K562 (cell line): Measurements from ENCODE around the gene CETN1. TPM values are rescaled to one million over a fixed set of nuclear protein-coding genes. Genes with fewer than 3 reads are reported as not detected.

Experiments used
- ATAC-seq: fragments of 200-7000 bp; cut with Tn5 transposase; 3 replicates; pipeline ENCODE4 v1.9.1; 2020; ENCODE audit warnings: moderate library complexity
- BruUV-seq: library from RNA; stranded (reverse); fragments of 400-500 nt; replicated peaks from 2 replicates; lab custom pipeline; 2021; lab: Mats Ljungman, UMichigan
- CTCF ChIA-PET: fragments of 300-600 bp; formaldehyde crosslinking; extraction: SDS; loops from one replicate; lab custom pipeline; 2021; ENCODE audit warnings: low intra/inter-chr PET ratio; lab: Yijun Ruan, JAX
- POLR2A ChIA-PET: fragments of 300-600, 350-650 bp; sonication (Branson Sonifier 250); formaldehyde crosslinking; extraction: SDS; loops from one replicate; lab custom pipeline; 2021; ENCODE audit warnings: antibody characterized with exemption, inconsistent platforms; lab: Yijun Ruan, JAX
- DNase-seq, 4 experiments: peaks; one replicate each; pipeline versions ENCODE4 v3.0.0 to v3.0.0-alpha.2; 2011 to 2018; ENCODE audit warnings: low spot score in 3 of 4, mixed read lengths in 3 of 4; ENCODE audit errors: extremely low read depth in 1 of 4
- FAIRE-seq: peaks from 2 replicates; lab custom pipeline; 2011; peaks lifted over from hg19 to GRCh38; lab: Jason Lieb, UNC
- H2AFZ ChIP-seq: 2 replicates; pipeline ENCODE4 v1.6.0; 2011; ENCODE audit warnings: low read depth, low read length, control low read depth, inconsistent platforms
- H3K27ac ChIP-seq: fragments of 200-600 bp; 3 replicates; pipeline ENCODE4 v1.8.0; 2011; ENCODE audit warnings: low read depth, mild to moderate bottlenecking, control low read depth, inconsistent platforms, low read length, moderate library complexity, mixed read lengths; ENCODE audit errors: extremely low read depth
- H3K27me3 ChIP-seq, 2 experiments: fragments of 300-600 bp in 1 of 2; 2 replicates in 1 of 2; 3 replicates in 1 of 2; pipeline versions ENCODE4 v1.6.0 to v1.8.0; 2011; ENCODE audit warnings: inconsistent platforms in 2 of 2, low read length in 2 of 2, mild to moderate bottlenecking in 1 of 2, mixed read lengths in 1 of 2, moderate library complexity in 1 of 2; ENCODE audit not compliant: control insufficient read depth in 2 of 2, insufficient read depth in 2 of 2
- H3K36me3 ChIP-seq: fragments of 300-600 bp; 3 replicates; pipeline ENCODE4 v1.8.0; 2011; ENCODE audit warnings: mild to moderate bottlenecking, low read length, inconsistent platforms; ENCODE audit not compliant: control insufficient read depth, insufficient read depth
- H3K4me1 ChIP-seq, 2 experiments: fragments of 200-600 bp in 1 of 2; replicated peaks in 1 of 2; 2 replicates in 1 of 2; 3 replicates in 1 of 2; pipeline versions ENCODE4 v1.5.1 to v1.8.0; 2011; ENCODE audit warnings: inconsistent platforms in 2 of 2, low read length in 2 of 2, mild to moderate bottlenecking in 1 of 2, mixed read lengths in 1 of 2, moderate library complexity in 1 of 2; ENCODE audit not compliant: control insufficient read depth in 2 of 2, insufficient read depth in 2 of 2
- H3K4me2 ChIP-seq: 2 replicates; pipeline ENCODE4 v1.6.1; 2011; ENCODE audit warnings: low read length, control low read depth, inconsistent platforms, mixed read lengths; ENCODE audit not compliant: insufficient read depth
- H3K4me3 ChIP-seq: fragments of 200-600 bp; sonication (generic), shearing (Covaris generic); 2 replicates; pipeline ENCODE4 v1.5.1; 2016; ENCODE audit warnings: control low read depth, inconsistent platforms
- H3K79me2 ChIP-seq: fragments of 200-600 bp; 3 replicates; pipeline ENCODE4 v1.8.0; 2011; ENCODE audit warnings: low read length, inconsistent platforms; ENCODE audit not compliant: control insufficient read depth, insufficient read depth
- H3K9ac ChIP-seq, 2 experiments: 2 replicates each; pipeline versions ENCODE4 v1.6.0 to v1.6.1; 2011; ENCODE audit warnings: low read depth in 2 of 2, low read length in 2 of 2, control low read depth in 1 of 2, inconsistent platforms in 1 of 2, mild to moderate bottlenecking in 1 of 2, mixed read lengths in 1 of 2; ENCODE audit not compliant: insufficient read depth in 1 of 2
- H3K9me1 ChIP-seq: one replicate; pipeline ENCODE4 v1.6.0; 2011; ENCODE audit warnings: inconsistent platforms, mild to moderate bottlenecking, low read length, moderate library complexity; ENCODE audit not compliant: control insufficient read depth, insufficient read depth
- H3K9me3 ChIP-seq: replicated peaks from 2 replicates; pipeline ENCODE4 v1.5.1; 2011; ENCODE audit warnings: low read depth, low read length, inconsistent platforms; ENCODE audit not compliant: control insufficient read depth, insufficient read depth
- H4K20me1 ChIP-seq: replicated peaks from 2 replicates; pipeline ENCODE4 v1.6.1; 2011; ENCODE audit warnings: low read length, inconsistent platforms, mixed read lengths; ENCODE audit not compliant: control insufficient read depth, insufficient read depth
- ARID3B ChIP-seq: fragments of 250-450 bp; sonication (Bioruptor Pico); IDR thresholded peaks from 2 replicates; pipeline ENCODE4 v1.4.0; 2020; ENCODE audit warnings: borderline replicate concordance
- CBX2 ChIP-seq: fragments of 200-600 bp; sonication (generic); IDR thresholded peaks from one replicate; pipeline ENCODE4 v1.6.1; 2012; ENCODE audit warnings: mild to moderate bottlenecking, low read length, inconsistent platforms; ENCODE audit not compliant: insufficient read depth, poor library complexity, severe bottlenecking
- CEBPG ChIP-seq, 3 experiments: fragments of 200-800 bp in 1 of 3; sonication (Bioruptor generic) in 1 of 3; sonication (generic) in 1 of 3; formaldehyde crosslinking in 1 of 3; IDR thresholded peaks in 2 of 3; conservative IDR thresholded peaks in 1 of 3; 2 replicates each; pipeline versions ENCODE4 v1.6.1 to v1.8.0; 2016 to 2022; ENCODE audit warnings: missing compliant biosample characterization in 2 of 3, missing genetic modification characterization in 2 of 3, mild to moderate bottlenecking in 1 of 3, missing genetic modification reagents in 1 of 3
- KLF13 ChIP-seq: fragments of 450-650 bp; IDR thresholded peaks from 2 replicates; pipeline ENCODE4 v1.6.1; 2016; ENCODE audit warnings: missing genetic modification characterization, low read depth, mild to moderate bottlenecking, missing compliant biosample characterization, moderate library complexity, borderline replicate concordance
- MYBL2 ChIP-seq, 2 experiments: fragments of 450-650 bp in 1 of 2; sonication (generic) in 1 of 2; formaldehyde crosslinking in 1 of 2; IDR thresholded peaks; 2 replicates each; pipeline versions ENCODE4 v1.6.1 to v1.8.1; 2017 to 2022; ENCODE audit warnings: borderline replicate concordance in 1 of 2, inconsistent platforms in 1 of 2, low read depth in 1 of 2, mild to moderate bottlenecking in 1 of 2, missing genetic modification reagents in 1 of 2, moderate library complexity in 1 of 2
- NCOA2 ChIP-seq, 2 experiments: fragments of 450-650 bp; IDR thresholded peaks; 2 replicates each; pipeline ENCODE4 v1.6.1; 2018; ENCODE audit warnings: mild to moderate bottlenecking in 2 of 2, moderate library complexity in 1 of 2; ENCODE audit not compliant: partially characterized antibody in 2 of 2
- RNF2 ChIP-seq: sonication (generic); IDR thresholded peaks from 2 replicates; pipeline ENCODE4 v1.6.1; 2016
- U2AF2 ChIP-seq: fragments of 200-400 bp; formaldehyde crosslinking; optimal IDR thresholded peaks from 2 replicates; pipeline ENCODE3; 2017; ENCODE audit warnings: low read depth, mild to moderate bottlenecking, low read length
- ZFP36 ChIP-seq: fragments of 150-350 bp; IDR thresholded peaks from 2 replicates; pipeline ENCODE4 v1.6.1; 2018; ENCODE audit warnings: low read length, low read depth; ENCODE audit not compliant: partially characterized antibody
- ZNF316 ChIP-seq: fragments of 450-650 bp; IDR thresholded peaks from 2 replicates; pipeline ENCODE4 v1.6.1; 2016
- in situ Hi-C: fragments of 300-500 bp; cut with MboI; formaldehyde crosslinking; loops from 4 replicates; pipeline ENCODE4 v1.15.0; 2018; ENCODE audit warnings: inconsistent platforms, mixed read lengths
- intact Hi-C: fragments of 100-400 bp; cut with micrococcal nuclease; formaldehyde crosslinking; loops from 2 replicates; pipeline ENCODE4 v1.14.2; 2022
- polyA plus RNA-seq, 8 experiments: library from polyadenylated mRNA; depleted of rRNA in 4 of 8; stranded (reverse) in 5 of 8; unstranded in 3 of 8; fragments of >200 nt; fragmentation: Nextera tagmentation in 2 of 8; fragmentation: Illumina TruSeq in 1 of 8; extraction: Ambion mirVana in 2 of 8; extraction: Trizol in 1 of 8; gene quantifications; 2 replicates each; pipeline versions ENCODE4 v1.2.1 to v1.2.3, GENCODE V29; 2011 to 2014; ENCODE audit warnings: inconsistent platforms in 1 of 8, missing spikeins in 1 of 8
- total RNA-seq, 7 experiments: library from RNA; depleted of rRNA in 6 of 7; stranded (reverse); fragments of >200 nt in 6 of 7; fragmentation: Illumina TruSeq in 2 of 7; extraction: Trizol in 2 of 7; gene quantifications; 2 replicates each; pipeline versions ENCODE4 v1.2.1 to v1.2.3, GENCODE V29; 2011 to 2021; ENCODE audit warnings: low replicate concordance in 1 of 7
- TF ChIP-seq, protein P1 (sequence below): sonication (generic); formaldehyde crosslinking; IDR thresholded peaks from 2 replicates; pipeline ENCODE4 v1.9.0; 2022; ENCODE audit warnings: mild to moderate bottlenecking, missing genetic modification reagents

Gene CETN1
- total and polyA plus RNA-seq, 9 of the 15 experiments (the other 6 are each of a cell fraction or from before 2014, with no cell fraction given), result 0.07 to 0.34 (median 0.19) TPM; not detected in 3

GRCh38 chr18:572831-573289, 7.3 kb upstream of the CETN1 start:
- CTCF ChIA-PET, result no interaction called here
- DNase-seq, result no peak
- Histone ChIP-seq H3K27me3 (peaks cover 37 to 39% of the 10 kb centered on the region in 2 experiments), H3K9ac (no peak overlapping the region; a peak in 1 of 4 replicates), H3K27ac (no peak overlapping the region), H3K4me3 (no peak overlapping the region), H3K9me3 (no peaks in the 10 kb centered on the region), H2AFZ (no peak overlapping the region), H3K36me3 (no peaks in the 10 kb centered on the region), H3K4me2 (no peak overlapping the region), H3K4me1 (no peaks in the 10 kb centered on the region), H4K20me1 (no peaks in the 10 kb centered on the region), H3K79me2 (no peaks in the 10 kb centered on the region), H3K9me1 (no peaks in the 10 kb centered on the region)
- POLR2A ChIA-PET, result interaction anchor here (4.2 kb wide), 1 partner anchor 11 kb away, joined by 21 read pairs; no protein-coding TSS in a partner anchor
- intact Hi-C loops (no loop called here), in situ Hi-C loops (no loop called here)
- TF ChIP-seq RNF2 (no peak), NCOA2 (IDR thresholded peaks at IDR 0.05; ENCODE audit: partially characterized antibody in 2 of 2) (no peak), ARID3B (no peak), MYBL2 (IDR thresholded peaks at IDR 0.05; ENCODE audit: low read depth) (no peak), MYBL2 (CRISPR knock-in tag; IDR thresholded peaks at IDR 0.05; ENCODE audit: borderline replicate concordance) (no peak), U2AF2 (no peak), CEBPG (CRISPR knock-in tag; IDR thresholded peaks at IDR 0.05) (no peak), CEBPG (tag; conservative IDR thresholded peaks at IDR 0.05 in 1 of 2, IDR thresholded peaks at IDR 0.05 in 1 of 2) (no peak), ZFP36 (no peak), ZNF316 (no peak), CBX2 (no peak), KLF13 (tag) (no peak)
- TF ChIP-seq, protein P1, sequence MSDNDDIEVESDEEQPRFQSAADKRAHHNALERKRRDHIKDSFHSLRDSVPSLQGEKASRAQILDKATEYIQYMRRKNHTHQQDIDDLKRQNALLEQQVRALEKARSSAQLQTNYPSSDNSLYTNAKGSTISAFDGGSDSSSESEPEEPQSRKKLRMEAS (CRISPR knock-in tag), result no peak
- no TSS peak for BruUV-seq
- no peak for FAIRE-seq
- no peak for ATAC-seq
